GM18499 (cell line): ENCODE measurements around the gene SNN.

Experiments
- ATAC-seq: cut with Tn5 transposase; IDR thresholded peaks from one replicate; pipeline ENCODE4 v1.9.1; 2021; ENCODE audit warnings: moderate number of reproducible peaks; ENCODE audit not compliant: insufficient read depth, unreplicated experiment

The SNN gene

DNA sequence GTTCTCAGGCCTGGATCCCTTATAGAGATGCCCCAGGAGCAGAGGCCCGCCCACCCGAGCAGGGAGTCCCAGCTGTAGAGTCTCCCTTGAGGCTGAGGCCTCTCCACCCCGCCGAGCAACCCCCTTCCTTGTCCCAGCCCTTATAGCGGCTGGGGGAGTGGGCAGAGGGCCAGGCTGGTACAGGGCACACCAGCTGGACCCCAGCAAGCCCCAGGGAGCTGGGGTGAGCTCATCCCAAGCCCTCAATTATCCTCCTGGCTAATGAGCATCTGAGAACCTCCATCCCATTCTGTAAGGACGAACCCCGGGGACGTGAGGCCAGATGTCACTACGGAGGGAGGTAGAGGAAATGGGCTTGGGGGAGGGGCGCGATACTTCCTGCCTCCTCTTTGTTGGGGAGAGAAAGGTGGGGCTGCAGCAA lies 3.2 kb upstream of the SNN start:
- ATAC-seq = no peak

GRCh38 chr16:11666103-11667055 lies 1.9 kb upstream of the SNN start:
- ATAC-seq = no peak

DNA sequence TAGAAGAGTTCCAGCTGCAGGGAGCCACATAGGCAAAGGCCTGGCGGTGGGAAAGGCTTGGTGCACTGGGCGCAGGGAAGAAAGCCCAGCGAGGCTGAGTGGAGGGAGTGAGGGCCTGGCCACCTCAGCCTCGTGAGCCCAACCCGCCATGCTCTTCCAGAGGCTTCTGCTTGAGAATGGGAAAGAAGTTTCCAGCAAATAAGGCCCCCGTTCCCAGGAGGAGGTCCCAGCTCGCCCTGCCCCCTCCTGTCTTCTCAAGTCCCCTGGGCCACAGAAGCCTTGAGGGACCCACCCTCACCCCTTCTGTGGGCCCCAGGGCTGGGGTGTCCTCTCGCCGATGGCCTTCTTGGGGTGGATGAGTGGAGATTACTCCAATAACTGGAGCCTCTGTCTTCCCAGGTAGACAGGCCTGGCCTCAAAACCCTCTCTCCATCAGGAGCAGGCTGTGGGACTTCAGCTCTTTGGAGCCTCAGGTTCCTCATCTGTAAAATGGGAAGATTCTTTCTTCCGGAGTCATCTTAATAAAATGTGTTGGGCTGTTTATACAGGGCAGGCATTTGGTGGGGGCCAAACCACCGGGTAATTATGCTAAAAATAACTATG lies 933 bp upstream of the SNN start:
- no peak for ATAC-seq

- ATAC-seq = no peak
Observed at GRCh38 chr16:11668623-11669379, 546 bp downstream of the SNN start.

- no peak for ATAC-seq
Observed at GRCh38 chr16:11669380-11670146, 1.3 kb downstream of the SNN start.

GRCh38 chr16:11670171-11671131 lies 2.2 kb downstream of the SNN start:
- ATAC-seq = no peak

DNA sequence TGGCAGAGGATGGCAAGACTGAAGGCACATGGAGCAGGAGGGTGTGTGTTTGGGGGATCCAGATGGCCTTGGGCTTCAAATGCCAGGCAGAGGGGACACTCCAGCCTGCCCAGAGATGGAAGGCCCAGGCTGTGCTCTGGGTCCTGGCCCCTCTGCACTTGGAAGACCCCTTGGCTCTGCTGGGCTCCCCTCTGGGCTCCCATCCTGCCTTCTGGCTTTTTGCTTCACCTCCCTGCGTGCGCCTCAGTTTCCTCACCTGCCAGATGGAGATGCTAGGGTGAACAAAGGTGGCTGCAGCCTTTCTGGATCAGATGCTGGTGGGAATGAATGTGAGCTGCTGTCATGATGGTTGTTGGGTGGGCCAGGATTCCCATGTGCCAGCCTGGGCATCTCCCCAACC lies 3.0 kb downstream of the SNN start:
- ATAC-seq = no peak

GRCh38 chr16:11671676-11672075 lies 3.4 kb downstream of the SNN start:
- no peak for ATAC-seq

GRCh38 chr16:11672206-11673090 lies 4.2 kb downstream of the SNN start:
- no peak for ATAC-seq

DNA sequence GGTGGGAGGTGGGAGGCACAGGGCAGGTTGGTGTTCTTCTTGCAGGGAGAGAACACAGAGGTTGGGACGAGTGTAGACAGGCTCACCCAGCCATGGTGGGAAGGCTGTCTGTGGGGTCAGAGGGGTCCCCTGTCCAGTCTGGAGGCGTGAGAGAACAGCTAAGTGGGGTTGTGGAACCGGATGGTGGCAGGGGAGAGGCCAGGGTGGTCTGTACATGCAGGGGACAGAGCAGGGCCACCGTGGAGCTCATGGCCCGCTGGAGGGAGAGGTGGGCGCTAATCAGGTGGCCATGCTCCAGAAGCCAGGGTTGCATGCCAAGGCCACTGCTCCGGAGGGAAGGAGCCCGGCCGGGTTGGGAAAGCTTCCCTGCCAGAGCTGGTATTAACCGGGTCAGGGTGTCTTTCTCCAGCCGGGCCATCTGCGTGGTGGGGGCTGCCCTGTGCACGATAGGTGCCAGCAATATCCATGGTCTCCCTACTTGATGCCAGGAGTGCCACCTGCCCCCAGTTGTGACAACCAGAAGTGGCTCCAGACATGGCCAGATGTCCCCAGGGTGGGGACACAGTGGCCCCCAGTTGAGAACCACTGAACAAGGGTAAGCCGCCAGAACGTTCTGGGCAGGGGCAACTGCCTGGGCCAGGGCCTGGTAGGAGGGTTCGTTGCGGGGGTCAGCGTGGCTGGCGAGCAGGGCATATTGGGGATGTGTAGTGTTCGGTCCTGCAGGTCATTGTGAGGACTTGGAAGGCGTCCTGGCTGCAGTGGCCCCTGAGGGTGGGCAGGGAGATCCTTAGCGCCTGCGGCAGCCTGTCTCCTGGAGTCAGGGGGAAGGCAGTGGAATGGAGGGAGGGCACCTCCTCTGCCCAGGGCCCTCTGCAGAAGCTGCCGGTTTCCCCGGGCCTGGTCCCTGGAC lies 5.1 kb downstream of the SNN start:
- no peak for ATAC-seq

DNA sequence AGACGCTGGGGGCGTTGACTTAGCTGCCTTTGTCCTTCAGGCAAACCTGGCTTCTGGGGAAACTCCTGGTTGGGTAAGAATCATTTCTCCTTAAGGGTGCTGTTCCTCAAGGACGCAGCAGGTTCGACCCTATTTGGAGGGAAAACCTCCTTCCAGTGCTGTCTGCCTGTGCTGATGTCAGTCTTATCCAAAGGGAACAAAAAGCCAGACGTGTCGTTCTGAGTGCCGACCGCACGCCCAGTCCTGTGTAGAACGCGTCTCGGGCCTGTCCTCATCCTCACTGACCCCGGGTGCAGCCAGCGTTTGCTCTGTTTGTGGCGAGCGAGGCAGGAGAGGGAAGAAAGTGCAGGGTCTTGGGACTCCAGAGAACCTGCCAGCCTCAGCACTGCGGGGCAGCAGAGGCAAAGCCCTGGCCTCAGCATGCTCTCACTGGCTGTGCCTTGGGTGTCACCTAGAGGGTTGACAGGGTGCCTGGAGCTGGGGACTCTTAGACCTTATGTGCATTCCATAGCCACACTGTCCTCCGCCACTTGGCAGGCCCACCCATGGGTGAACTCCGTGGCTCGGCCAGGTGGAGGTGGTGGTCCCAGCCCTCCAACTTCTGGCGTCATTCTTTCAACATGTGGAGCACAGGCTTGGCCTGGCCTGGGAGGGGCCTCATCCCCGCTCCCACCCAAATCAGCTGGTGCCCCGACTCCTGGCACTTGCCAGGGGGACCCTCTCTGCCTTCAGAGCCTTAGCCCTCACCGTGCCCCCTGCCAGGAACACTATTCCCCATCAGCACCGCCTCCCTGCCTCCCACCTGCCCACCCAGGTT lies 6.0 kb downstream of the SNN start:
- no peak for ATAC-seq

DNA sequence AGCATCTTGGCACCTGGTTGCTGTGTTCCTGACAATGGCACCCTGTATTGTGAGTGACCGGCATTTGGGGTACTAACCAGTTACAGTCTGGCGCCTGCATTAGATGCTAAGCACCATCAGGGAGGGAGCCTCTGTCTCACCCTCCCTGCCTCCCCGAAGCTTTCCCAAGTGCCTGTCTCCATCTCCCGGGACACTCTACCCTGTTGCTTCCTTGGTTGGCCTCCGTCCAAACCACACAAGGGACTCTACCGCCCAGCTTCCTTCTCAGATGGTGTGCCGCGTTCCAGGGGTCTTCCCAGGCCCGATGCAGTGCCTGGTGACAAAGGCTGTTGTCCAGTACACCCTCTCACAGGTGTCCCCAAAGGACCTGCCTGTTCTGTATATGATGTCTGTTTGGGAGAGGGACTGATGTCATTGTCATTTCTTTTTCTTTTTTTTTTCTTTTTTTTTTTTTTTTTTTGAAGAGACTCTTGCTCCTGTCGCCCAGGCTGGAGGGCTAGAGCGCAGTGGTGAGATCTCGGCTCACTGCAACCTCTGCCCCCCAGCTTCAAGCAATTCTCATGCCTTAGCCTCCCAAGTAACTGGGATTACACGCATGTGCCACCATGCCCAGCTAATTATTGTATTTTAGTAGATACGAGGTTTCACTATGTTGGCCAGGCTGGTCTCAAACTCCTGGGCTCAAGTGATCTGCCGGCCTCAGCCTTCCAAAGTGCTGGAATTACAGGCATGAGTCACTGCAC lies 6.7 kb downstream of the SNN start:
- ATAC-seq = no peak

GRCh38 chr16:11675561-11676511 lies 7.6 kb downstream of the SNN start:
- no peak for ATAC-seq

DNA sequence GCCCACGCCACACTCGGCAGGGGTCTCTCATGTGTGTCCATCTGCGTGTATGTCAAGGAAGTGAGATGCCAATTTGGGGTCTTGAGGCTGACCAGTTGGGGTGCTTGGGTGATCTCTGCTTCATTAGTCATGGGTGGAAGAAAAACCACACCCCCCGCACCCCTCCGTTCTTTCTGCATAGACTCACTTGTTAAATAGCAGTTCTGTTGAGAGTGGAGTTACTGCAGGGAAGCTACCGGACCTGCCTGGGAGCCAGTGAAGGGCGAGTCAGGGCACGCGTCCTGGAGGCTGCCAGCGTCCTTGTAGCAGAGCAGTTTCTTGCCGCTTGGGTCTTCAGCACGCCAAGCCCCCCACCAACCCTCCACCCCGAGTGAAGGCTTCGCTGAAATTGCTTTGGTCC lies 8.5 kb downstream of the SNN start:
- ATAC-seq = no peak
